GM03348 (cell line): ENCODE results near the gene ATP6V1G2.
A peak's percentile ranks its signal among the peaks of the same experiment; 100 is the strongest.
"Not testable (repeated sequence)": the region's sequence is repeated elsewhere in the genome, so short reads cannot be mapped to it uniquely, and the experiment has no call there.

Experiments
- DNase-seq: peaks from one replicate; pipeline ENCODE4 v3.0.0; 2012; ENCODE audit warnings: low spot score

The ATP6V1G2 gene

GRCh38 chr6:31546339-31546957, at the start of gene ATP6V1G2:
Gene ATP6V1G2, minus strand, starts transcription at chr6:31546608. Its CDS starts 49 bp downstream, at chr6:31546559.
- DNase-seq, result peak; percentile 87

GRCh38 chr6:31592396-31592771, 46.0 kb upstream of the ATP6V1G2 start:
- DNase-seq, result no peak

- not testable (repeated sequence) for DNase-seq
Observed at GRCh38 chr6:31590691-31591090, 44.3 kb upstream of the ATP6V1G2 start.

GRCh38 chr6:31588871-31589650, 42.7 kb upstream of the ATP6V1G2 start:
- no peak for DNase-seq

GRCh38 chr6:31587791-31588777, 41.7 kb upstream of the ATP6V1G2 start:
- DNase-seq, result no peak

- DNase-seq, result no peak
Observed at GRCh38 chr6:31586599-31587281, 40.3 kb upstream of the ATP6V1G2 start.

GRCh38 chr6:31586008-31586407, 39.6 kb upstream of the ATP6V1G2 start, which contains the start of gene LST1:
Gene LST1, plus strand, starts transcription at chr6:31586277. Its CDS starts 1,023 bp downstream, at chr6:31587300.
- DNase-seq, result no peak

GRCh38 chr6:31585491-31585890, 39.1 kb upstream of the ATP6V1G2 start:
- no peak for DNase-seq

- DNase-seq, result no peak
Observed at GRCh38 chr6:31582230-31582643, 35.8 kb upstream of the ATP6V1G2 start, which contains the start of gene LTB. Gene LTB, minus strand, starts transcription at chr6:31582424. Its CDS starts 7 bp downstream, at chr6:31582417.

- peak; percentile 51 for DNase-seq
Observed at GRCh38 chr6:31581434-31582229, 35.2 kb upstream of the ATP6V1G2 start.

GRCh38 chr6:31580807-31581433, 34.5 kb upstream of the ATP6V1G2 start:
- DNase-seq, result peak; percentile 98

GRCh38 chr6:31580438-31580740, 34.0 kb upstream of the ATP6V1G2 start:
- no peak for DNase-seq

- DNase-seq, result no peak
Observed at GRCh38 chr6:31579546-31580437, 33.4 kb upstream of the ATP6V1G2 start.

- DNase-seq, result no peak
Observed at GRCh38 chr6:31579119-31579505, 32.7 kb upstream of the ATP6V1G2 start.

- DNase-seq, result no peak
Observed at GRCh38 chr6:31578184-31579118, 32.0 kb upstream of the ATP6V1G2 start.

- DNase-seq, result no peak
Observed at GRCh38 chr6:31577579-31577966, 31.2 kb upstream of the ATP6V1G2 start.

GRCh38 chr6:31576897-31577578, 30.6 kb upstream of the ATP6V1G2 start:
- no peak for DNase-seq
